ENCODE measurements around the gene ZNF140. TPM values are rescaled to one million over a fixed set of nuclear protein-coding genes. Genes with fewer than 3 reads are reported as not detected.
A peak's percentile ranks its signal among the peaks of the same experiment; 100 is the strongest.

Gene ZNF140
- total RNA-seq, 2 donors from 2014 or later, result 11.2 to 13.4 TPM

GRCh38 chr12:133129368-133130037 is 48.8 kb downstream of the ZNF140 start:
- no peak for DNase-seq (ENCODE audit: low spot score)
- intact Hi-C loops (cut with DNase I), result no loop called here

- intact Hi-C loops (cut with DNase I), result no loop called here
These were observed 49.5 kb downstream of the ZNF140 start, which contains the start of the genes ZNF10 and ZNF891 for GRCh38 chr12:133130038-133130807. Gene ZNF10 (plus strand): TSS chr12:133130627. CDS start chr12:133144493, 13,866 bp downstream. Gene ZNF891 (minus strand): TSS chr12:133130274. CDS start chr12:133121918, 8,356 bp downstream.

GRCh38 chr12:133130808-133131128 is 50.0 kb downstream of the ZNF140 start:
- intact Hi-C loops (cut with DNase I), result no loop called here
- DNase-seq (ENCODE audit: low spot score), result peak; percentile 81

More at GRCh38 chr12:133130038-133130807, 49.5 kb downstream of the ZNF140 start, which contains the start of the genes ZNF10 and ZNF891:
- peak; percentile 99 for DNase-seq (ENCODE audit: low spot score)

- intact Hi-C loops (cut with DNase I), result no loop called here
- no peak for DNase-seq (ENCODE audit: low spot score)
These were observed 55.0 kb downstream of the ZNF140 start for GRCh38 chr12:133135747-133136146.

DNA sequence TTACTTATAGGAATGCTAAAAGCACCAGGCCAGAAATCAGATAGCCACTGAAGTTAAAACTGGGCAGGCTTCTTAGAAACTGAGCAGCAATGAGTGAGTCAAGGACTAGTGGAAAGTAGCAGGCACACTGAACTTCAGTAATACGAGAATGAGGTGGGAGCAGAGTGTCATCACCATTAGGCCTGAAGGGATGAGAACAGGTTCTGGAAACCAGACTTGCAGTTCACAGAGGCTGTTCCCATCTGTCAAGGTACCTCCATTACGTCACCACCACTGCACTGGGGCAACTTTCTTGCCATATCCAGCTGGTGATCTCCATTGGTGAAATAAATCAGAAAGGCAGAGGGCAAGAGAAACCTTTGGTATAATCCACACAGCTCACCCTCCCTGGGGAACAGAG is 65.3 kb downstream of the ZNF140 start:
- intact Hi-C loops (cut with DNase I), result no loop called here
- DNase-seq (ENCODE audit: low spot score), result no peak

DNA sequence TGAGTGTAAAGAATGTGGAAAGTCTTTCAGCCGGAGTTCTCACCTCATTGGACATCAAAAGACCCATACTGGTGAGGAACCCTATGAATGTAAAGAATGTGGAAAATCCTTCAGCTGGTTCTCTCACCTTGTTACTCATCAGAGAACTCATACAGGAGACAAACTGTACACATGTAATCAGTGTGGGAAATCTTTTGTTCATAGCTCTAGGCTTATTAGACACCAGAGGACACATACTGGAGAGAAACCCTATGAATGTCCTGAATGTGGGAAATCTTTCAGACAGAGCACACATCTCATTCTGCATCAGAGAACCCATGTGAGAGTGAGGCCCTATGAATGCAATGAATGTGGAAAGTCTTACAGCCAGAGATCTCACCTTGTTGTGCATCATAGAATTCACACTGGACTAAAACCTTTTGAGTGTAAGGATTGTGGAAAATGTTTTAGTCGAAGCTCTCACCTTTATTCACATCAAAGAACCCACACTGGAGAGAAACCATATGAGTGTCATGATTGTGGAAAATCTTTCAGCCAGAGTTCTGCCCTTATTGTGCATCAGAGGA is 75.5 kb downstream of the ZNF140 start:
- DNase-seq (ENCODE audit: low spot score), result no peak
- intact Hi-C loops (cut with DNase I), result no loop called here

Other genes with a start within 250 kb of the ZNF140 start
- 10 to 100 TPM; 36.9 to 38.5 TPM for gene CHFR, start 193.3 kb upstream of the ZNF140 start, total RNA-seq
- gene ZNF605, start 124.6 kb upstream of the ZNF140 start, total RNA-seq, result 10 to 100 TPM; 10.2 to 12.2 TPM
- gene ZNF26, start 94.6 kb upstream of the ZNF140 start, total RNA-seq, result 10 to 100 TPM in 1 of 2 donors, 1 to 10 TPM in 1; 8.6 to 10.2 TPM
- gene ZNF84, start 43.4 kb upstream of the ZNF140 start, total RNA-seq, result 10 to 100 TPM; 21.7 to 22.4 TPM
- 1 to 10 TPM; 2.5 to 2.8 TPM for gene ZNF891, start 49.4 kb downstream of the ZNF140 start, total RNA-seq
- gene ZNF10, start 49.7 kb downstream of the ZNF140 start, total RNA-seq, result 10 to 100 TPM in 1 of 2 donors, 1 to 10 TPM in 1; 9.2 to 10.5 TPM
- 10 to 100 TPM; 19.0 to 20.4 TPM for gene ZNF268, start 100.6 kb downstream of the ZNF140 start, total RNA-seq
- gene ANHX, start 155.0 kb downstream of the ZNF140 start, total RNA-seq, result not detected